ENCODE results near the gene GCNT2. TPM values are rescaled to one million over a fixed set of nuclear protein-coding genes. Genes with fewer than 3 reads are reported as not detected.

The GCNT2 gene
- polyA plus RNA-seq, 3 donors: 3.5 to 10.0 (median 4.3) TPM

DNA sequence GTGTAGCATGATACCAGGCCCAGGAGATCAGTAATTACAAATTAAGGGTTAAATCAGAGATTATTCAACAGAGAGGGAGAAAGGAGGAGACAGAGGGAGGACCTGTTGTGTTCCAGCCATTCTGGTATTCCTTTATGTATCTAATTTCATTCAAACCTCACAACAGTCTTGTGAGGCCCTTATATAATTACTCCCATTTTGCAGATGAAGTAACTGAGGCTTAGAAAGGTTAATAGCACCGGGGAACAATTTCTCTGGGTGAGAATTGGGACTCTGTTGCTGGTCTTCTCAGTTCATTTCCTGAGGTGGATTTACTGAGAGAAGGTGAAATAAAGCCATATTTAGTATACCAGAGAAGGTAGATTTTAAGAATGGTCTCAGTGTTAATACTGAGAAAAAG, 106.6 kb downstream of the GCNT2 start:
- H3K79me2 ChIP-seq (ENCODE audit: insufficient read depth, low read length): no peaks in the 10 kb centered on the region
- TF ChIP-seq, protein P1, sequence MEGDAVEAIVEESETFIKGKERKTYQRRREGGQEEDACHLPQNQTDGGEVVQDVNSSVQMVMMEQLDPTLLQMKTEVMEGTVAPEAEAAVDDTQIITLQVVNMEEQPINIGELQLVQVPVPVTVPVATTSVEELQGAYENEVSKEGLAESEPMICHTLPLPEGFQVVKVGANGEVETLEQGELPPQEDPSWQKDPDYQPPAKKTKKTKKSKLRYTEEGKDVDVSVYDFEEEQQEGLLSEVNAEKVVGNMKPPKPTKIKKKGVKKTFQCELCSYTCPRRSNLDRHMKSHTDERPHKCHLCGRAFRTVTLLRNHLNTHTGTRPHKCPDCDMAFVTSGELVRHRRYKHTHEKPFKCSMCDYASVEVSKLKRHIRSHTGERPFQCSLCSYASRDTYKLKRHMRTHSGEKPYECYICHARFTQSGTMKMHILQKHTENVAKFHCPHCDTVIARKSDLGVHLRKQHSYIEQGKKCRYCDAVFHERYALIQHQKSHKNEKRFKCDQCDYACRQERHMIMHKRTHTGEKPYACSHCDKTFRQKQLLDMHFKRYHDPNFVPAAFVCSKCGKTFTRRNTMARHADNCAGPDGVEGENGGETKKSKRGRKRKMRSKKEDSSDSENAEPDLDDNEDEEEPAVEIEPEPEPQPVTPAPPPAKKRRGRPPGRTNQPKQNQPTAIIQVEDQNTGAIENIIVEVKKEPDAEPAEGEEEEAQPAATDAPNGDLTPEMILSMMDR (IDR thresholded peaks at IDR 0.05): no peak
- no CpG with 5 or more reads among the region's 1 CpG for WGBS (ENCODE audit: insufficient coverage)
- no peak overlapping the region for H3K4me3 ChIP-seq (replicated peaks in 1 of 3; ENCODE audit: low read depth in 2 of 3, low read length in 3 of 3)
- no peaks in the 10 kb centered on the region for H3K9me3 ChIP-seq (replicated peaks in 1 of 2; ENCODE audit: control insufficient read depth in 1 of 2, insufficient read depth in 1 of 2, low read length in 2 of 2)
- intact Hi-C loops (cut with micrococcal nuclease): no loop called here
- H4K20me1 ChIP-seq (ENCODE audit: insufficient read depth, low read length): peaks cover 4% of the 10 kb centered on the region
- H3K36me3 Mint-ChIP-seq: peaks cover 52 to 65% of the 10 kb centered on the region in 2 donors
- peaks cover 0 to 8% (median 2%) of the 10 kb centered on the region in 7 donors for H3K9me3 Mint-ChIP-seq
- H2AFZ ChIP-seq (ENCODE audit: insufficient read depth, low read depth, low read length, poor library complexity, severe bottlenecking): no peak overlapping the region
- H3K4me1 ChIP-seq (ENCODE audit: control insufficient read depth in 1 of 2, insufficient read depth in 2 of 2, low read length in 2 of 2): peaks cover 16 to 17% of the 10 kb centered on the region in 2 donors
- no peak overlapping the region for H3K27ac ChIP-seq (ENCODE audit: low read depth in 1 of 2, low read length in 2 of 2)
- H3K27ac Mint-ChIP-seq: no peak overlapping the region
- no peaks in the 10 kb centered on the region for H3K27me3 Mint-ChIP-seq (ENCODE audit: low read depth in 3 of 3)
- peaks cover 43% of the 10 kb centered on the region in 2 donors for H3K36me3 ChIP-seq (replicated peaks in 1 of 2; ENCODE audit: control insufficient read depth in 1 of 2, insufficient read depth in 2 of 2, low read length in 2 of 2)
- H3K4me1 Mint-ChIP-seq: peaks cover 19% of the 10 kb centered on the region
- H3K9ac ChIP-seq (ENCODE audit: insufficient read depth, low read length, poor library complexity, severe bottlenecking): no peak overlapping the region
- no peak for DNase-seq
- no peaks in the 10 kb centered on the region for H3K27me3 ChIP-seq (ENCODE audit: control insufficient read depth in 2 of 2, insufficient read depth in 2 of 2, low read length in 2 of 2)
- H3K4me2 ChIP-seq (replicated peaks; ENCODE audit: extremely low read depth, low read length, poor library complexity, severe bottlenecking): no peak overlapping the region
- H3K4me3 Mint-ChIP-seq: no peak overlapping the region

DNA sequence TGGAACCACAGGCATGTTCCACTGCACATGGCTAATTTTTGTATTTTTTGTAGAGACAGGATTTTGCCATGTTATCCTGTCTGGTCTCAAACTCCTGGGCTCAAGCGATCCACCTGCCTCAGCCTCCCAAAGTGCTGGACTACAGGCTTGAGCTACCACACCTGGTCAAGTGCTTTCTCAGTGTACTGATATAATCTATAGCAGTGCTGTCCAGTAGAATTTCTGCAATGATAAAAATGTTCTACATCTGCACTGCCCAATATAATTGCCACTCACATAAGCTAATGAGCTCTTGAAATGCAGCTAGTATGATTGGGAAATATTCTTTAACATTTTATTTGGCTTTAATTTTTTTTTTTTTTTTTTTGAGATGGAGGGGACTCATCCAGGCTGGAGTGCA, 109.0 kb downstream of the GCNT2 start:
- peaks cover 18 to 20% of the 10 kb centered on the region in 2 donors for H3K4me1 ChIP-seq (ENCODE audit: control insufficient read depth in 1 of 2, insufficient read depth in 2 of 2, low read length in 2 of 2)
- intact Hi-C loops (cut with micrococcal nuclease): loop anchor here (5.0 to 10.0 kb wide), 2 partner anchors 33 to 95 kb away; no protein-coding TSS in a partner anchor
- H3K27ac ChIP-seq (ENCODE audit: low read depth in 1 of 2, low read length in 2 of 2): no peak overlapping the region
- DNase-seq: no peak
- Mint-ChIP-seq H3K36me3 (peaks cover 33 to 45% of the 10 kb centered on the region in 2 donors), H3K4me1 (peaks cover 21% of the 10 kb centered on the region), H3K4me3 (no peak overlapping the region), H3K27ac (no peak overlapping the region), H3K27me3 (ENCODE audit: low read depth in 3 of 3) (no peaks in the 10 kb centered on the region), H3K9me3 (peaks cover 0 to 1% (median 0%) of the 10 kb centered on the region in 7 donors)
- H3K36me3 ChIP-seq (replicated peaks in 1 of 2; ENCODE audit: control insufficient read depth in 1 of 2, insufficient read depth in 2 of 2, low read length in 2 of 2): peaks cover 25 to 34% of the 10 kb centered on the region in 2 donors
- no peak overlapping the region for H3K4me2 ChIP-seq (replicated peaks; ENCODE audit: extremely low read depth, low read length, poor library complexity, severe bottlenecking)
- no peaks in the 10 kb centered on the region for H3K9me3 ChIP-seq (replicated peaks in 1 of 2; ENCODE audit: control insufficient read depth in 1 of 2, insufficient read depth in 1 of 2, low read length in 2 of 2)
- TF ChIP-seq, protein P1 (IDR thresholded peaks at IDR 0.05): no peak
- H3K9ac ChIP-seq (ENCODE audit: insufficient read depth, low read length, poor library complexity, severe bottlenecking): no peak overlapping the region
- no peaks in the 10 kb centered on the region for H3K27me3 ChIP-seq (ENCODE audit: control insufficient read depth in 2 of 2, insufficient read depth in 2 of 2, low read length in 2 of 2)
- H4K20me1 ChIP-seq (ENCODE audit: insufficient read depth, low read length): no peaks in the 10 kb centered on the region
- H2AFZ ChIP-seq (ENCODE audit: insufficient read depth, low read depth, low read length, poor library complexity, severe bottlenecking): no peak overlapping the region
- 100% methylated on average over 1 of the region's 1 CpG for WGBS (ENCODE audit: insufficient coverage)
- H3K79me2 ChIP-seq (ENCODE audit: insufficient read depth, low read length): no peaks in the 10 kb centered on the region
- no peak overlapping the region for H3K4me3 ChIP-seq (replicated peaks in 1 of 3; ENCODE audit: low read depth in 2 of 3, low read length in 3 of 3)
